ENCODE results near the gene NOD2. TPM values are rescaled to one million over a fixed set of nuclear protein-coding genes. Genes with fewer than 3 reads are reported as not detected.
A peak's percentile ranks its signal among the peaks of the same experiment; 100 is the strongest.

NOD2 gene
- total RNA-seq, 1 donor from 2014 or later = 0.51 TPM

DNA sequence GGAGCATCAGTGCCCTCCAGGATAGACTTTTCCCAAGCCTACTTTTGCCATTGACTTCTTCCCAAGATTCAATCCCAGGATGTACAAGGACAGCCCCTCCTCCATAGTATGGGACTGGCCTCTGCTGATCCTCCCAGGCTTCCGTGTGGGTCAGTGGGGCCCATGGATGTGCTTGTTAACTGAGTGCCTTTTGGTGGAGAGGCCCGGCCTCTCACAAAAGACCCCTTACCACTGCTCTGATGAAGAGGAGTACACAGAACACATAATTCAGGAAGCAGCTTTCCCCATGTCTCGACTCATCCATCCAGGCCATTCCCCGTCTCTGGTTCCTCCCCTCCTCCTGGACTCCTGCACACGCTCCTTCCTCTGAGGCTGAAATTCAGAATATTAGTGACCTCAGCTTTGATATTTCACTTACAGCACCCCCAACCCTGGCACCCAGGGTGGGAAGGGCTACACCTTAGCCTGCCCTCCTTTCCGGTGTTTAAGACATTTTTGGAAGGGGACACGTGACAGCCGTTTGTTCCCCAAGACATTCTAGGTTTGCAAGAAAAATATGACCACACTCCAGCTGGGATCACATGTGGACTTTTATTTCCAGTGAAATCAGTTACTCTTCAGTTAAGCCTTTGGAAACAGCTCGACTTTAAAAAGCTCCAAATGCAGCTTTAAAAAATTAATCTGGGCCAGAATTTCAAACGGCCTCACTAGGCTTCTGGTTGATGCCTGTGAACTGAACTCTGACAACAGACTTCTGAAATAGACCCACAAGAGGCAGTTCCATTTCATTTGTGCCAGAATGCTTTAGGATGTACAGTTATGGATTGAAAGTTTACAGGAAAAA lies 38.8 kb downstream of the NOD2 start:
- Mint-ChIP-seq H3K4me1 (peaks cover 10% of the 10 kb centered on the region), H3K27me3 (ENCODE audit: low read depth) (peaks cover 22% of the 10 kb centered on the region), H3K27ac (ENCODE audit: unreplicated experiment) (no peak overlapping the region), H3K4me3 (no peak overlapping the region), H3K36me3 (ENCODE audit: low read depth) (no peaks in the 10 kb centered on the region), H3K9me3 (no peaks in the 10 kb centered on the region)
- TF ChIP-seq, protein P1, sequence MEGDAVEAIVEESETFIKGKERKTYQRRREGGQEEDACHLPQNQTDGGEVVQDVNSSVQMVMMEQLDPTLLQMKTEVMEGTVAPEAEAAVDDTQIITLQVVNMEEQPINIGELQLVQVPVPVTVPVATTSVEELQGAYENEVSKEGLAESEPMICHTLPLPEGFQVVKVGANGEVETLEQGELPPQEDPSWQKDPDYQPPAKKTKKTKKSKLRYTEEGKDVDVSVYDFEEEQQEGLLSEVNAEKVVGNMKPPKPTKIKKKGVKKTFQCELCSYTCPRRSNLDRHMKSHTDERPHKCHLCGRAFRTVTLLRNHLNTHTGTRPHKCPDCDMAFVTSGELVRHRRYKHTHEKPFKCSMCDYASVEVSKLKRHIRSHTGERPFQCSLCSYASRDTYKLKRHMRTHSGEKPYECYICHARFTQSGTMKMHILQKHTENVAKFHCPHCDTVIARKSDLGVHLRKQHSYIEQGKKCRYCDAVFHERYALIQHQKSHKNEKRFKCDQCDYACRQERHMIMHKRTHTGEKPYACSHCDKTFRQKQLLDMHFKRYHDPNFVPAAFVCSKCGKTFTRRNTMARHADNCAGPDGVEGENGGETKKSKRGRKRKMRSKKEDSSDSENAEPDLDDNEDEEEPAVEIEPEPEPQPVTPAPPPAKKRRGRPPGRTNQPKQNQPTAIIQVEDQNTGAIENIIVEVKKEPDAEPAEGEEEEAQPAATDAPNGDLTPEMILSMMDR (conservative IDR thresholded peaks at IDR 0.05) = no peak
- DNase-seq (ENCODE audit: low read depth, low spot score) = no peak

GRCh38 chr16:50733468-50733867 lies 40.1 kb downstream of the NOD2 start:
- TF ChIP-seq, protein P1 (conservative IDR thresholded peaks at IDR 0.05) = no peak
- DNase-seq (ENCODE audit: low read depth, low spot score) = no peak
- Mint-ChIP-seq H3K4me3 (no peak overlapping the region), H3K4me1 (peaks cover 10% of the 10 kb centered on the region), H3K27ac (ENCODE audit: unreplicated experiment) (no peak overlapping the region), H3K27me3 (ENCODE audit: low read depth) (peaks cover 31% of the 10 kb centered on the region), H3K9me3 (no peaks in the 10 kb centered on the region), H3K36me3 (ENCODE audit: low read depth) (no peaks in the 10 kb centered on the region)

GRCh38 chr16:50735629-50736122 lies 42.3 kb downstream of the NOD2 start:
- DNase-seq (ENCODE audit: low read depth, low spot score) = no peak
- no peaks in the 10 kb centered on the region for H3K36me3 Mint-ChIP-seq (ENCODE audit: low read depth)
- no peak overlapping the region for H3K4me3 Mint-ChIP-seq
- peaks cover 41% of the 10 kb centered on the region for H3K27me3 Mint-ChIP-seq (ENCODE audit: low read depth)
- TF ChIP-seq, protein P1 (conservative IDR thresholded peaks at IDR 0.05) = no peak
- H3K4me1 Mint-ChIP-seq = peaks cover 10% of the 10 kb centered on the region
- H3K9me3 Mint-ChIP-seq = no peaks in the 10 kb centered on the region
- peak overlapping the region; percentile 8 for H3K27ac Mint-ChIP-seq (ENCODE audit: unreplicated experiment)

DNA sequence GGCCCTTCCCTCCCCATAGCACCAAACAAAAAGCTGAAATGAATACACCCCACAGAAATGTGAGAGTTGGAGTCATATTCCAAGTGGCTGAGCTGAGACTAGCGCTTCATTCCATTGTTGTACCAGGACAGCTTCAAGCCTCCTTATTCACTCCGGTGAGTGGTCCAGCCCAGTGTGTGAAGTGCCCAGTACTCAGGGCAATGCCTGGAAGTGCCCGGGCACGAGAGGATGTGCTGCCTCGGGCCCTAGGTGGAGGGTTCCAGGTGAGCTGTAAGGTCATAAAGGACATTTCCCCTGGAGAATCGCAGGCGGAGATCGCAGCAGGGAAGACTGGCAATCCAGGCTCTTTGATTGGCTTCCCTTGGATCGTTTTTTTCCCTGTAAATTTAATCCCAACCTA lies 43.0 kb downstream of the NOD2 start:
- TF ChIP-seq, protein P1 (conservative IDR thresholded peaks at IDR 0.05) = no peak
- Mint-ChIP-seq H3K36me3 (ENCODE audit: low read depth) (no peaks in the 10 kb centered on the region), H3K27ac (ENCODE audit: unreplicated experiment) (no peak overlapping the region), H3K9me3 (no peaks in the 10 kb centered on the region), H3K4me1 (peaks cover 11% of the 10 kb centered on the region), H3K4me3 (no peak overlapping the region), H3K27me3 (ENCODE audit: low read depth) (peaks cover 41% of the 10 kb centered on the region)
- no peak for DNase-seq (ENCODE audit: low read depth, low spot score)

DNA sequence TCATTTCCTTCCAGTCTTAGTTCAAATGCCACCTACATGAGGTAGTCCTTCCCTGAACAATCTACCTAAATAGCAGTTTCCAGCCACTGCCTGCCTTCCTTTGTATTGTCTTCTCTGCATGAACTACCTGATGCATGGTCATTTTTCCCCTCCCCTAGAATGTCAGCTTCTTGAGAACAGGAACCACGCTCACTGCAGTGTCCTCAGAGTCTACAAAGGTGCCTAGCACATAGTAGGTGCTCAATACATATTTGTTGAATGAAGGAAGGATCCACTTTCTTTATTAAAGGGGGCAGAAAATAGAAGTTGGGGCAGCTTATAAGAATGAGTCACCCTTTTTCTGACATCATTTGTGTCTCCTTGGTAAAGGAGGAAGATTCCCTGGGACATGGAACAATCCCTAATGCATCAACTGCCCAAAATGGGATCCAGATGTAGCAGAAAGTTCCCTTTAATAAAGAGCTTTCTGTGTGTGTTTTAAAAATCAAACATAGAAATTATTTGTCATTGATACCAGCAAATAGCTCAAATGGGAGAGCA lies 44.1 kb downstream of the NOD2 start:
- Mint-ChIP-seq H3K27ac (ENCODE audit: unreplicated experiment) (no peak overlapping the region), H3K4me1 (peaks cover 8% of the 10 kb centered on the region), H3K4me3 (no peak overlapping the region), H3K9me3 (no peaks in the 10 kb centered on the region), H3K36me3 (ENCODE audit: low read depth) (no peaks in the 10 kb centered on the region), H3K27me3 (ENCODE audit: low read depth) (peaks cover 45% of the 10 kb centered on the region)
- no peak for DNase-seq (ENCODE audit: low read depth, low spot score)
- TF ChIP-seq, protein P1 (conservative IDR thresholded peaks at IDR 0.05) = no peak
